GM18505 (cell line): ENCODE results near the gene NSUN2.

Experiments
- ATAC-seq: cut with Tn5 transposase; IDR thresholded peaks from one replicate; pipeline ENCODE4 v1.9.1; 2021; ENCODE audit not compliant: unreplicated experiment
- POLR2A ChIP-seq: IDR thresholded peaks from 4 replicates; pipeline ENCODE4 v1.6.1; 2011; ENCODE audit warnings: borderline replicate concordance; ENCODE audit not compliant: insufficient read depth, insufficient read length; ENCODE audit errors: extremely low read depth

The NSUN2 gene

DNA sequence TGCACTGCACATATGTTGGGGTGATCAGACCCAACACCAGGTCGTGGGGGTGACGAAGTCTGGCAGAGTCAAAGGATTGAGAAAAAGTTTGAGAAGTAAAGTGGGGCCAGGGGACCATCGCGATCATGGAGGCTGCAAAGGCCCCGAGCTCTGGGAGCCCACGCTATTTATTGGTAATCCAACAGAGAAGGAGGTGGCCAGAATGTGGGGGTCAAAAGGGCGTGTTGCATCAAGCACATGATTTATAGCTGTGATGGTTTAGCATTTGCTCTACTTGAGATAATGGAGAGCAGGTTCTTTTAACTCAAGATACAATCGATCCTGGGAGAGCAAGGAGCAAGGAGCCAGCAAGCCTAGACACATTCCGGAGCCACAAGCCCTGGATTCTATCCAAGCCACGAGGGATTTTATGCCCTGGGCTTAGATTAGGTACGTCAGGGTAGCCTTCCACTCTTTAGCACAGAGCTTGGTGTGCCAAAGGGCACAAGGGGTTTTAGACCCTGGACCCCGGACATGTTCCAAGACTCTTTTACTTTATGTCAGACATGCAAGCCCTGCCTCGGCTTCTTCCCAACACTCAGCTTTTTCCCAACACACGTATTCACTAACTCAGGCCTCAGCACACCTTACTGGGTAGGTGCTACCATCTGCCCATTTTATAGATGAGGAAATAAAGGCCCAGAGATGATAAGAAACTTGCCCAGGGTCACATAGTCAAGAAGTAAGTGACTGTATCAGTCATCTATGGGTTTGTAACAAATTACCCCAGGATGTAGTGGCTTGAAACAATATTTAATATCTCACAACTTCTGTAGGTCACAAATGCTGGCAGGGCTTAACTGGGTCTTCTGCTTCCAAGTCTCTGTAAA lies 39.5 kb downstream of the NSUN2 start:
- no peak for TF ChIP-seq POLR2A
- no peak for ATAC-seq

DNA sequence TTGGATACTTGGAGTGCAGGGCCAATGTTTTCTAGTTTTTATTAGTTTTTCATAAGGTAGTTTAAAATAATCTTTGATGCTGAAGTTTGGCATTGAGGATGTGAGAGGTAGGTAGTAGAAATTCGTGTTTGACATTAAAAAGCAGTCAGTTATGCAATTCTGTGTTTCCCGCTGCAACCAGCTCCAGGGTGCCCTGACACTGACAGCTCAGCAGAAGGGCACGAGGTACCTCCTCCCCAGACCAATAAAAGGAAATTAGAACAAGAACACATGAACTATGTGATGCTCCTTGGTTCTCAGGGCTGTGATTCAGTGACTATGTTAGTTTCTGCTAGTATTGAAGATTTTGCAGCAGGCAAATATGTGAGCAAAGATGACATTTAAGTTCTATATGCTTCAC lies 40.2 kb downstream of the NSUN2 start:
- no peak for ATAC-seq
- no peak for TF ChIP-seq POLR2A

DNA sequence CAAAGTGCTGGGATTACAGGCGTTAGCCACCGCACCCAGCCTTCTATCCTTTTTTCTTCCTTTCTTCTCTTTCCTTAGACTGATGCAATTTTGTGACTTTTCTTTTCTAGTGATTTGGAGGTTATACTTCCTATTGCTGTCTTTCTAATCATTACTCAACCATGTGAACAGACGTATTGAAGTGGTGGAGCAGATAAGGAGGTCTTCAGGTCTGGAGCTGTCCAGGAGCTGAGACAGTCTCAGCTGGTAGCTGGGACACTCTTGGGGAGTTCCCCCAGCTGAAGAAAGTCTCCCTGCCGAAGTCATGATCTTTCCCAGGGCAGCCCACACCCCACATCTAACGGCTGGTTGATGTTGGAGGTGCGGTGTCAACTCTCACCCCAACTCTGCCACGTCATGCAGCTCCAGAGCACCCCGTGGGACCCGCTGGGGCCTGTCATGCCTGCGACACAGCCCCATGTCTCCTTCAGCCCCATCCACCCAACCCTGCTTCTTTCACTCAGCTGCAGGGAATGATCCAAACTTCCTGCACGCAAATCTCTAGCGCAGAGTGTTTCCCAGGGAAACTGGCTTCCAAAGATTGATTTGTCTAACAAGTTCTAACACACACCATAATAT lies 41.1 kb downstream of the NSUN2 start:
- TF ChIP-seq POLR2A, result no peak
- ATAC-seq, result no peak

DNA sequence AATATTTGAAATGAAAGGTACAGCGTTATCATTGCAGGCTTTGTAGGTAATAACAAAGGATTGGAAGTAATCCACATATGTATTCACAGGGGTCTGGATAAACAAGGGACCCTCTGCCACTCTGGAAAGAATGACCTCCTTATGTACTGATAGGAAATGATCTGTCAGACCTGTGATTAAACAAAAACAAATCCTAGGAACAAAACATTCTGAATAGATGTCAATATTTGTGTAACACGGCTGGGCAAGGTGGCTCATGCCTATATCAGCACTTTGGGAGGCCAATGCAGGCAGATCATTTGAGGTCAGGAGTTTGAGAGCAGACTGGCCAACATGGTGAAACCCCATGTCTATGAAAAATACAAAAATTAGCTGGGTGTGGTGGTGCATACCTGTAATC lies 42.3 kb downstream of the NSUN2 start:
- no peak for TF ChIP-seq POLR2A
- ATAC-seq, result no peak

DNA sequence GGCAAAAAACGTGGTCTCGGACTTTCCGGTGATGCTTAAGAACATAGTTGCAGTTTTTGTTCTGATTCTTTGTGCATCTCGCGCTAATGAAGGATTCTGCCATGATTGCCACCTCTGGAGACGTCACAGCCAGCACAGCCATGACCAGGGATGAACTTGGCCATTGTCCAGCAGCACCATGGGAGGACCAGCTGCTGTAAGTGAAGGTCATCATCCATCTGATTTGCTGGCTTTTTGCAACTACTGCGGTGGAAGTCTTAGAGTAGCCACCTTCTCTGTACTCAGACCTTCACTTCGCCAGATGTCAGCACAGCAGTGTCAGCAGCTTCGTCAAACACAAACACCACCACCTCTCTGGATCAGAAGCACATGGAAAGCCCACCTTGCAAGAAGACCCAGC lies 45.7 kb downstream of the NSUN2 start:
- TF ChIP-seq POLR2A, result no peak
- ATAC-seq, result no peak

DNA sequence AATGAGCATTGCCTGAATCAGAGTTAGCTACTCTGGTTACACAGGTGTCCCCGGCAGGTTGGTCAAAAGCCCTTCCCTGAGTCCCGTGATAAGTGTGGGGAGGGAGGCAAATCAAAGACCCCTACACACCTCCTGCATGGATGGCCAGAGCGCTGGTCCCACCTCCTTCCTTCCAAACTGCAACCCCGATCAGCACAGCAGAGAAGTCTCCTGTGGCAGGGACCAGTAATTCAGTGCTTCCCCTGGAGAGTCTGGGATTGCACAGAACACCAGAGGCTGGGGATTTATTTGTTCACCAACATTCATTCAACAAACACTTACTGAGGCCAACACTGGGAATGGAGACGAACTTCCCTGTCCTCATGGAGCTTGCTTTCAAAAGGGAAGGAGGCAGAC lies 46.2 kb downstream of the NSUN2 start:
- ATAC-seq, result no peak
- no peak for TF ChIP-seq POLR2A

DNA sequence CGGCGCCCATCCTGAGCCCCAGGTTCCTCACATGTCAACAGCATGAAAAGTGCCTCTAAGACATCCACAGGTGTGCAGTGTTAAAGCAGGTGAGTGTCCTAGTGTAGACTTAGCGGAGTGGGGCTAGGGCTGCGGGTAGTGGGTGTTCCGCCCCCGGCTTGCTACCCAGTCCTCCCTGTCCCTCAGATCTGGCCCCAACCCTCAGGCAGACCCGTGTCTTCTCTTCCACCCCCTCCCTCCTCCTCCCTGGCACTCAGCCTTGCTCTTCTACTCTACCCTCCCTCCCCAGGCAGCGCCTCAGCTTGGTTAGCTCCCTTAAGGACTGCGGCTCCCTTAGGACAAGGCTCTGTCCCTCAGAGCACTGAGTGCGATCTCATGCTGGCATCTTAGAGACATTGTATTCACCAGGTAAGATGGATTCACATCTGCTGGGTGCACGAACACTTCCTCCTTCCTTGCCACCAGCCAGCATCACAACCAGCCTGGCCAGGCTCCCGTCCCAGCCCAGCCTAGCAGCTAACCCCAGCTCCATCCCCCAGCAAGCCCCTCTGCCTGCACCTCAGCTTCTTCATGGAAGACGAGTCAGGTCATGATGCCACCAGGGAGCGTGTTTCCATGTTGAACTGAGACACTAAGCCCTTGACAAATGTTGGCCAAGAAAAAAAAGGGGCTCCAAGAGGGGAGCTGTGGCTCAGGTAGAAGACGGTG lies 46.8 kb downstream of the NSUN2 start:
- ATAC-seq, result no peak

DNA sequence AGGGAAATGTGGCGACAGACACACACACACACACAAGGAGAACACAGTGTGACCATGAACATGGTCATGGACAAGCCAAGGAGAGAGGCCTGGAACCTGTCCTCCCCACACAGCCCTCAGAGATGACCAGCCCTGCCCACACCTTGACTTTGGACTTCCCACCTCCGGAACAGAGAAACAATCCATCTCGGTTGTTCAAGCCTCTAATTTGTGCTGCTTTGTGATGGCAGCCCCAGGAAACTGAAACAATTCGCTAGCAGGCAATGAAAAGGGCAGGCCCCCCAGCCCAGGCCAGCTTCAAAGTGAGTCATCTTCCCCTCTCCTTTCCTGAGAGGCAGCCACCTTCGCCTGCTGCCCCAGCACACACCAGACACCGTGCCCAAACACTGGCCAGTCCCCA lies 47.7 kb downstream of the NSUN2 start:
- TF ChIP-seq POLR2A, result no peak
- no peak for ATAC-seq

More for the DNA sequence above, 46.8 kb downstream of the NSUN2 start:
- no peak for TF ChIP-seq POLR2A

DNA sequence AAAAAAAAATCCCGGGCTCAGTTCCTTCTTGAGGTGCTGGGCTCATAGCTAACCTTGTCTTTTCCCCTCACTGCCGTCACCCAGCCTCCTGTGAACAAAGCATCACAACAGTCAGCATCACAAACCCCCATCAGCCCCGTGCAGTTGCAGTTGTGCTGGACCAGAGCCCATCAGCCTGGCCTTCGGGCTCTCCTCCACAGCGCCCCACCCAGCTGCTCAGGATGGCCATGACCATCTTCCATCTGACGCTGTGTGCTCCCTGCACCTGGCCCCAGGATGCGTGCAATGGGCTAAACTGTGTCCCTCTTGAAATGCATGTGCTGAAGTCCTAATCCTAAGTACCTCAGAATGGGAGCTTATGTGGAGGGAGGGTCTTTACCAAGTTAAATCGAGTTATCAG lies 48.1 kb downstream of the NSUN2 start:
- no peak for TF ChIP-seq POLR2A
- ATAC-seq, result no peak

DNA sequence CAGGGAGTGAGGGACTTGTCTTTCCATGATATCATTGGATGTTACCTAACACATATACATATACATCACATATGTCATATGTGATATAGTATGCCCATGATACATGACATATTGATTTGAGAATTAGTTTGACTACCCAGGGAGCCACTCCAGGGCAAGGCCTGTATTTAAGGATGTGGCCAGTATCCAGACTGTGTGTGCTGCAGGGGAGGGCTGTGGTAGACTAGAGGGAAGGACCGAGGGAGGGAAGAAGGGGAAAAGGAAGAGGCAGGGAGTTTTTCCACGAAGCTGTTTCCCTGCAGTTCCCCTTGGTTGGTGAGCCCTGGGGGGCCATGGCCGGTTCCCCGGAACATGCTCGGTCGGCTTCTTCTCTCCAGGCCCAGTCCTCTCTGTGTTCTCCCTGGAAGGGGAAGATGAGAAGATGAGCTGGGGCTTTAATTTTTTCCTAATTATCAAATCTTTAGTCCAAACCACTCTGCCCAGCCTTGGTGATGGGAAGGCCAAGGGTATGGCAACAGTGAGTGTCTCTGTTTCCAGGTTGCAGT lies 48.7 kb downstream of the NSUN2 start:
- TF ChIP-seq POLR2A, result no peak
- ATAC-seq, result no peak

DNA sequence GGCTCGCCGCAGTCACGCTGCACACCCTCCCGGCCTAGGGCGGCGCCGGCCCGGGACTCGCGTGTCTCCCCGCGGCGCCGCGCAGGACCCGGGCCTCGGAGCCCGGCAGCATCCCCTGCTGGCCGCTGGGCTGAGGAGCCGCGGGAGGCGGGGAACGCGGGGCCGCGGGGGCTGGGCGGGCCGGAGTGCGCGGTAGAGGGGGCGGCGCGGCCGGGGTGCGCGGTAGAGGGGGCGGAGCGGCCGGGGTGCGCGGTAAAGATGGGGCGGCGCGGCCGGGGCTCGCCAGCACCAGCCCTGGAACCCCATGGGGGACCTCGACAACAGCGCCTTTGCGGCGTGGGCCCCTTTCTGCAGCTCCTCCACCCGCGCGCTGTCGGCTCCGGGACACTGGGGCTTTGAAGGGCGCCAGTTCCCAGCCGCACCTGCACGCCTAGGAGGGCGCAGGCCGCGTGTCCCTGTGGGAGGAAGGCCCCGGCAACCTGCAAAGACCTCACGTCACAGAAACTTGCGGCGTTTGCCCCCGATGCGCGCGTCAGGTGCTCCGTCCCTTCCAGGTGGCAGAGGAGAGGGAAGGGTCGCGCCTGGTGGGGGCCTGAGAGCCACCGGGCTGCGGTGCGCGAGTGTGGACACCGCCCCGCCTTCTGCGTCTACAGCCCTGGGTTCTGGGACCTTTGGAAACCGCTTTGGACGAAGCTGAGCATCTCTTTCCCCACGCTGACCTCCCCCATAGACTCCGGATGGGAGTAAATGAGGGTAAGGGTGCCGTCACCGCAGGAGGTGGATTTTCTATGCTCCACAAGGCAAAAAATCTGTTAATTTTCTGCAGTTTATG lies 49.6 kb downstream of the NSUN2 start:
- ATAC-seq, result no peak
- no peak for TF ChIP-seq POLR2A

DNA sequence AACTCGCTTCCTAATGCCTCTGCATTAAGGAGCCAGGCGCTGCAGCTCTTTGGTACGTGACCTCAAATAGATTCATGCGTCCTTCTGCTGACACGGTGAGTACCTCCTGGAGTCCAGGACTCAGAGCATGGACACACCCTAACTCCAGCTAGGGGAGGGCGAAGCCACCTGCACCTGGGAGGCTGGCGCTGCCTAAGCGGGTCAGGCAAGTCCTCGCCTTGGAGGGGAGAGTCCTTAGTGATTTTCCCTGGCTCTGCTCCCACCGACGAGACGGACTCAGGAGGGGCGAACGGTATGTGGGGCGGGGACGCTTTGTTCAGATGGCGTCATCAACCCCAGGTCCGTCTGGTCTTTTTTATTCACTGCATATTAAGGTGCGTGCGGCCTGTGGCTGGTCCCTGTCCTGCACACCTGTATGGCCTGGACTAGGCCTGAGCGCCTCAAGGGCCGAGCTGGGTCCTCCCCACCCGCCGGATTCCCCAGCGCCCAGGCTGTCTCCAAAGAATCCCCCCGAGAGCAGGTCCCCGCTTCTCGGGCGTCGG lies 50.3 kb downstream of the NSUN2 start:
- ATAC-seq, result no peak
- no peak for TF ChIP-seq POLR2A

DNA sequence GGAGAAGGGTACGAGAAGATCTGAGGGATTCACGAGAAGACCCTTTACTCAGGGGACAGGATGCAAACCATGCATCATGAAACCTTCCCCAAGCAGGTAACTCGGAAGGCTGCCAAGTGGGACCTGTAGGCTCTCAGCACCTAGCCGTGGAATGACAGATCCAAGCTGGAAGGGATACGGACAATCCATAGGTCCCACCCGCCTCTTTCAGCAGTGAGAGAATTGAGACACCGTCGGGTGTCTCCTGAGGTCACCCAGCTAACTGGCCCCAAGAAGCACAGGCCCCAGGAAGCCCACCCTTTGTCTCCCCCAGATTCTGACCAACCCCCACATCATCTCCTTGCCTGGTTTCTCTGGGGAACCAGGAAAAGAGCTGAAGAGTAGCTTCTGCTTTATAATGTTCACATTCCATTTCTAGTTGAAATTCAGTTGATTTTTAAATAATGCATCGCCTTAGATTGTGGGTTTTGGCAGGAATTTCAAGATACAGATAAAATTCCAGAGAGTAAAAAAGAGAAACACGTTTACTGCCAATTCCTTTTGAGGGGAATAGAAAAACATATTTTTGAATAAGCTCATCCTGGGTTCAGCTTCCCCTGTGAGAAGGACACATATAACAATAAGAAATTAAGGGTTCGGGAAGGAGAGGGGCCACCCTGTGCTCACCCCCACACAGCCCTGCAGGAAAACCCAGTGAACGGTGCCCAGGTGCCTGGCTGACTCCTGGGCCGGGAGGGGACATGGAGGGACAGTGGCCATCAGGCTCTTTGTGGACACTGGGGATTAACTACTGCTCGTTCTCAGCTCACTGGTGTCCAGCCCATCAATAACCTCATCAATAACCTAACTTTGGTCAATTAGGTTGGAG lies 51.1 kb downstream of the NSUN2 start:
- no peak for TF ChIP-seq POLR2A
- no peak for ATAC-seq
